Measurements from ENCODE around the gene ARL8A.
A peak's percentile ranks its signal among the peaks of the same experiment; 100 is the strongest.
"Not testable (repeated sequence)": the region's sequence is repeated elsewhere in the genome, so short reads cannot be mapped to it uniquely, and the experiment has no call there.

Gene ARL8A

GRCh38 chr1:202172015-202172355 lies 27.4 kb upstream of the ARL8A start:
- DNase-seq = no peak

- no peak for DNase-seq
Measured at GRCh38 chr1:202171292-202172014, 26.9 kb upstream of the ARL8A start.

GRCh38 chr1:202170726-202171125 lies 26.2 kb upstream of the ARL8A start:
- no peak for DNase-seq

- DNase-seq = no peak
Measured at GRCh38 chr1:202168861-202169260, 24.3 kb upstream of the ARL8A start.

GRCh38 chr1:202167708-202168415 lies 23.3 kb upstream of the ARL8A start:
- DNase-seq = peak; percentile 27

- not testable (repeated sequence) for DNase-seq
Measured at GRCh38 chr1:202167054-202167453, 22.5 kb upstream of the ARL8A start.

GRCh38 chr1:202165942-202166843 lies 21.7 kb upstream of the ARL8A start:
- DNase-seq = no peak

- no peak for DNase-seq
Measured at GRCh38 chr1:202165267-202165941, 20.9 kb upstream of the ARL8A start.

- DNase-seq = no peak
Measured at GRCh38 chr1:202164271-202165037, 19.9 kb upstream of the ARL8A start.

- DNase-seq = no peak
Measured at GRCh38 chr1:202163281-202164270, 19.0 kb upstream of the ARL8A start.

- no peak for DNase-seq
Measured at GRCh38 chr1:202162418-202163280, 18.1 kb upstream of the ARL8A start.

GRCh38 chr1:202162047-202162417 lies 17.5 kb upstream of the ARL8A start:
- no peak for DNase-seq

GRCh38 chr1:202161151-202162046 lies 16.9 kb upstream of the ARL8A start:
- no peak for DNase-seq

GRCh38 chr1:202160377-202160940 lies 15.9 kb upstream of the ARL8A start, which contains the start of gene PTPN7:
Gene PTPN7 (minus strand): TSS chr1:202160602. CDS start chr1:202159402, 1,200 bp downstream.
- DNase-seq = no peak

GRCh38 chr1:202159534-202160371 lies 15.2 kb upstream of the ARL8A start:
- no peak for DNase-seq

GRCh38 chr1:202158810-202159533 lies 14.4 kb upstream of the ARL8A start:
- no peak for DNase-seq

- no peak for DNase-seq
Measured at GRCh38 chr1:202157945-202158344, 13.4 kb upstream of the ARL8A start.
